ENCODE measurements around the gene FZR1.

FZR1 gene

DNA sequence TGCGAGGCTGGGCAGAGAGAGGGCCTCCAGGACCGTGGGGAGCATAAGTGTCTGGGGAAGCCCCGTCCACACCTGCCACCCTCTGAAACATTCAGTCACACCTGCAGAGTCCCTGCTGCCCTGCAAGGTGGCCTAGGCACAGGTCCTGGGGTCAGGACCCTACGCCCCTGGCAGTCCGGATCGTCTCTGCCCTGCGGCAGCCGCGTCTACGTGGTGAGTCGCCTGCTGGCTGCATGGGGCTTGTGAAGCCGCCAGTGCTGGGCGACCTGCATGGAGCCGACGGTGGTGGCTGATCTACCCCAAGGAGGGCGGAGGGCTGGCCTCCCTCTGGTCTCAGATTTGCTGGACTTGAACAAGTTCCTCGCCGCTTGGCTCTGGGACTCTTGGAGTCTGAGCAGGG is 13.0 kb downstream of the FZR1 start:
- DNase-seq (ENCODE audit: insufficient read length, low spot score) (no peak), FAIRE-seq (no peak)
- TF ChIP-seq, protein P1, sequence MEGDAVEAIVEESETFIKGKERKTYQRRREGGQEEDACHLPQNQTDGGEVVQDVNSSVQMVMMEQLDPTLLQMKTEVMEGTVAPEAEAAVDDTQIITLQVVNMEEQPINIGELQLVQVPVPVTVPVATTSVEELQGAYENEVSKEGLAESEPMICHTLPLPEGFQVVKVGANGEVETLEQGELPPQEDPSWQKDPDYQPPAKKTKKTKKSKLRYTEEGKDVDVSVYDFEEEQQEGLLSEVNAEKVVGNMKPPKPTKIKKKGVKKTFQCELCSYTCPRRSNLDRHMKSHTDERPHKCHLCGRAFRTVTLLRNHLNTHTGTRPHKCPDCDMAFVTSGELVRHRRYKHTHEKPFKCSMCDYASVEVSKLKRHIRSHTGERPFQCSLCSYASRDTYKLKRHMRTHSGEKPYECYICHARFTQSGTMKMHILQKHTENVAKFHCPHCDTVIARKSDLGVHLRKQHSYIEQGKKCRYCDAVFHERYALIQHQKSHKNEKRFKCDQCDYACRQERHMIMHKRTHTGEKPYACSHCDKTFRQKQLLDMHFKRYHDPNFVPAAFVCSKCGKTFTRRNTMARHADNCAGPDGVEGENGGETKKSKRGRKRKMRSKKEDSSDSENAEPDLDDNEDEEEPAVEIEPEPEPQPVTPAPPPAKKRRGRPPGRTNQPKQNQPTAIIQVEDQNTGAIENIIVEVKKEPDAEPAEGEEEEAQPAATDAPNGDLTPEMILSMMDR (IDR thresholded peaks at IDR 0.05; ENCODE audit: insufficient read depth, missing control alignments): no peak

DNA sequence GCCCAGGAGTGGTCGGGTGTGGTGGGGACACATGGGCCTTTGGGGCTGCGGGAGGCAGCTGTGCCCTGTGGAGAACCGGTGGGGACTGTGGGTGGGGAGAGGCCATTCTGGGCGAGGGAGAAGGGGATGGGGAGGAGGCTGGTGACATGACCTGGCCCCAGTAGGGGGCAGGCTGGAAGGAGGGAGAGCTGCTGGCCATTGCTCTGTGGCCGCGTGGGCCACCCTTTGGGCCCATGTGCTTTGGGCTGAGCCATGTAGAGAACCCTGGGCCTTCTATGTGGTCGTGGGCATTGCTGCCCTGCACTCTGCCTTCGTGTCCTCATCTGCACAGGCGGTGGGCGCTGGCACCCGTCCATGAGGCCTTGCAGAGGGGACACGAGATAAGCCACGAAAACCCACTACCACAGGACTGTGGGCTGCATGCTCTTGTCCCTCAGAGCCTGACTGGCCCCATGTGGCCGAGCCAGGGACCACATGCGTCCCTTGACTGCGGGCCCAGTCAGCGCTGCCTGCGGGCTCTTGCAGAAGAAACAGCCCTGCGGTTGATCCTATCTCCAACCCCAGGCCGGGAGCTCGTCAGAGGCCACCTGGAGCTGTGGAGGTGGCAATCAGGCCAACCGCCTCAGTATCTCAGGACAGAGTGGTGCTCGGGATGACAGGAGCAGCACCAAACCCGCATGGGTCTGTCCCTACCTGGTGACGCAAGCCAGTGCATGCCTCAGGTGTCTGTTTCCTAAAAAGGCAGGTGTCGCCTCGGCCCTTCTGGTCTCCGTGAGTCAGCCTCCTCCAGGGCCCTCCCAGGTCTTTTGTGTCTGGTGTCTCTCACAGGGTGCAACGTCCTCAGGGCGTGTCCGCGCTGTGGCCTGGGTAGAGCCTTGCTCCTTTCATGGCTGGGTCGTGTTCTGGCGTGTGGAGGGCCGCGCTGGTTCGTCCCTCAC is 14.3 kb downstream of the FZR1 start:
- FAIRE-seq (no peak), DNase-seq (ENCODE audit: insufficient read length, low spot score) (no peak)
- TF ChIP-seq, protein P1 (IDR thresholded peaks at IDR 0.05; ENCODE audit: insufficient read depth, missing control alignments): no peak

DNA sequence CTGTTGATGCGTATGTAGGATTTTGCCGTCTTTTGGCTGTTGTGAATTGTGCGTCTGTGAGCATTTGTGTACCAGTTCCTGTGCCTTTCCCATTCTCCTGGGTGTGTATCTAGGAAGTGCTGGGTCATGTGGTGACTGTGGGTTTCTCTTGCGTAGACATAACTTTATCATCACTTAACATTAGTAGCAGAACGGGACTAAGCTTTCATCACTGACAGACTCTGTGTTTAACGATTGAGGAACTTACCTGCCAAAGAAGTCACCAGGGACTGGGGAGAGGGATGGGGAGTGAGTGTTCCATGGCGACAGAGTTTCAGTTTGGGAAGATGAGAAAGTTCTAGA is 15.0 kb downstream of the FZR1 start:
- FAIRE-seq: no peak
- no peak for DNase-seq (ENCODE audit: insufficient read length, low spot score)
- TF ChIP-seq, protein P1 (IDR thresholded peaks at IDR 0.05; ENCODE audit: insufficient read depth, missing control alignments): no peak

DNA sequence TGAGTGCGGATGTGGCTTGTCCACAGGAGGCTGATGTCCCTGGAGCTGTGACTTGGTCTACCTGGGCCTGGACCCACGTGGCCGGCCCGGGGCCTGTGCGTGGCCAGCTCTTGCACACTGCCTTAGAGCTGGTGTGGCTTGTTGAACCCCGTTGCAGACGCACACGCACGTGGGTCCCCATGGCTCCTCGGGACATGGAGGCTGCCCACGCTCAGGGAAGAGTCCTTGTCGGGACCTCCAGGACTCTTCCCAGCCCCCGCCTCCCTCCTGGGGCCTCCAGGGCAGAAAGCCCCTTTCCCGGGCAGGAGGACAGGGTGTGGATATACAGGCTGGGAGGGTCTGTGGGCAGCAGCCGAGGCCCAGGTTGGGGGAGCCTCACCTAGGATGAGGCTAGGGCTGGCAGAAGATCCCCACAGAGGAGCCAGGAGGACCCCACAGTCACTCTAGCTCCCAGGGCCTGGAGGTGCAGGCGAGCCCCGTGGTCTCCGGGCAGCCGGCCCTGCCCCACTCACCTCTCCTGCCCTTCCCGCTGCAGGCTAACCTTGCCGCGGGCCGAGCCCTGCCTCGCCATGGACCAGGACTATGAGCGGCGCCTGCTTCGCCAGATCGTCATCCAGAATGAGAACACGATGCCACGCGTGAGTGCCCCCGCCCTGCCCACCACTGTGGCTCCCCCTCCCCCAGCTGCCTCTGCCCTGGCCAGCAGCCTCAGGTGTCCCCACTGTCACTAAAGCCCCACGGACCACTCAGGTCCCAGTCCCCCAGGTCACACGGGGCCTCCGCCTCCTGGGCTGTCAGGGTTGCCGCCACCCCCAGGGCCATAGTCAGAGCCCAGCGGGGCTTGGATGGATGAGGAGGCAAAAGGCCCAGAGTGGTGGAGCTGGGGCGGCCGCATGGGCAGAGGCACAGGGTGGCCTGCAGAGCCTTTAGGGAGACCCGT is 16.6 kb downstream of the FZR1 start:
- FAIRE-seq (no peak), DNase-seq (ENCODE audit: insufficient read length, low spot score) (no peak)
- TF ChIP-seq, protein P1 (IDR thresholded peaks at IDR 0.05; ENCODE audit: insufficient read depth, missing control alignments): no peak

DNA sequence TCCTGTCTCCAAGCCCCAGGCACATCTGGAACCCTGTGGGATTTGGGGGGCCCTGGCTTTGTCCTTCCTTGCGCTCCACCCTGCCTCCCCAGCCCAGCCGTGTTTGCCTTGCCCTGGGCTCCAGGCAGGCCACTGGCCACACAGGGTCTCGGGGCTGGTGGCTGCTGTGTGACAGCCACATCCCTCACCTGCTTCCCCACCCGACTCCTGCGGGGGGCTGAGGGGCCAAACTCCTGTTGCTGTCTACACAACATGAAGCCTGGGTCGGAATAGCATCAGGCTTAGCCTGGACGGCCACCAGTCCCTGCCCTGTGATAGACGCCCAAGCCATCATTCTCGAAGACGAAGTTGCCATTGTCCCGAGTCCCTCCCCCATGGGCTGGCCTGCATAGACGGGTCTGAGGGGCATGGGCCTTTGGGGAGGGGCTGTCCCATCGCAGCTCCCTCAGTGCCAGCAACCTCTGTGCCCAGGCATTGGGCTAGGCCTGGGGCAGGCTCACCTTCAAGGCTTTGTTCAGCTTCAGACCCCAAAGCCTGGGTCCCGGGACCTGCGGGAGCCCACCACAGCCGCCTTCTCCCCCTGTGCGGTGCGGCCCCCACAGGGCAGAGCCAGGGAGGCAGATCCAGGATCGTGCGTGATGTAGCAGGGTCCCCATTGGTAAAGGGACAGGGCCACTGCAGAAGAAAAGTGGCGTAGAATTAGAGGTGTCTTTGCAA is 17.4 kb downstream of the FZR1 start:
- TF ChIP-seq, protein P1 (IDR thresholded peaks at IDR 0.05; ENCODE audit: insufficient read depth, missing control alignments): no peak
- no peak for DNase-seq (ENCODE audit: insufficient read length, low spot score)
- no peak for FAIRE-seq

DNA sequence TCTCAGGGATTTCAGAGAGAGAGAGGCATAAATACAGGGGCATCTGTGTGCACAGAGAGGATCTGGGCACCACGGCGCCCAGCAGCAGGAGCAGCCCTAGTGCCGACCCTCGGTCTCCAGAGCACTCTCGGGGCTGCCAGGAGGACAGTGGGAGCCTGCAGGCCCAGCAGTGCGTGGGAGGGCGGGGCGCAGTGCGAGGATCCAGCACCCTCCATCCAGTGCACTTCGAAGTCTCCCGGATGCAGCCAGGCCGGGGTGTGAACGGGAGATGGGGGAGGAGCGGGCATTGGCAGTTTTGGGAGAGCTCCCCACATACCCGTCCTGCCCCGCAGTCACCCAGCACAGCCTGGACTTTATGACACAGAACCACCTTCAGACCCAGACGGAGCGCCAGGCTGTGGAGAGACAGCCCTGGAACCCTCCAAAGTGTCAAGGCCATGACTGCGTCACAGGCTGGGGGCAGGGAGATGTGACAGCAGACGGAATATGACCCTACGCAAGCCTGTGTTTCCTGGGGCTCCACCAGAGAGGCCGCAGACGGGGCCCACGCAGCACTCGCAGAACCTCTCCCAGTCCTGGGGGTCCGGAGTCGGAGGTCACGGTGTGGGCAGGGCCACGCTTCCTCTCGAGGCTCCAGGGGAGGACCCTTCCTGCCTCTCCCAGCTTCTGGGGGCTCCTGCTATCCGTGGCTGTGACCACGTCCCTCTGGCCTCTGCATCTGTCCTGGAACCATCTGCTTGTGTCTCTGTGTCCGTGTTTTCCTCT is 18.1 kb downstream of the FZR1 start:
- FAIRE-seq: no peak
- TF ChIP-seq, protein P1 (IDR thresholded peaks at IDR 0.05; ENCODE audit: insufficient read depth, missing control alignments): no peak
- no peak for DNase-seq (ENCODE audit: insufficient read length, low spot score)
